Measurements from ENCODE around the gene MOGAT3.

The MOGAT3 gene

GRCh38 chr7:101160910-101161309 is 39.9 kb downstream of the MOGAT3 start:
- DNase-seq (ENCODE audit: low read depth, low spot score): no peak

GRCh38 chr7:101159696-101160674 is 40.9 kb downstream of the MOGAT3 start:
- DNase-seq (ENCODE audit: low read depth, low spot score): no peak

- no peak for DNase-seq (ENCODE audit: low read depth, low spot score)
Observed at GRCh38 chr7:101156866-101157589, 43.8 kb downstream of the MOGAT3 start.

DNA sequence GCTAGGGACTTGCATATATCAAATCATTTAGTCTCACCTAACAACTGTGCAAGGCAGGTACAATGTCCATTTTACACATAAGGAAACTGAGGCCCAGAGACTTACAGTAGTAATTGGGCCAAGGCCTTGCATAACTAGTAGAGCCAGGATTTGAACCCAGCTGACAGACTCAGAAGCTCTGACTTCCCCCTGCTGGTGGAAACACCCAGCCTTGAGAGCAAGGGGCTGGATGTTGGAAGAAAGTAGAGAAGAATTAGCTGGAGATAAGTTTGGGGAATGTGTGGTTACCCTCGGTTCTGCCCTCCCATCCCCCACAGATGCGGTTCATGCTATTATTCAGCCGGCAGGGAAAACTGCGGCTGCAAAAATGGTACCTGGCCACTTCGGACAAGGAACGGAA is 44.6 kb downstream of the MOGAT3 start:
- DNase-seq (ENCODE audit: low read depth, low spot score): no peak

- no peak for DNase-seq (ENCODE audit: low read depth, low spot score)
Observed at GRCh38 chr7:101155303-101155702, 45.5 kb downstream of the MOGAT3 start.

GRCh38 chr7:101154693-101155102 is 46.1 kb downstream of the MOGAT3 start:
- no peak for DNase-seq (ENCODE audit: low read depth, low spot score)

GRCh38 chr7:101153969-101154692 is 46.7 kb downstream of the MOGAT3 start, which contains the start of gene AP1S1:
AP1S1 (plus strand) TSS chr7:101154476; CDS start chr7:101154515, 39 bp downstream.
- DNase-seq (ENCODE audit: low read depth, low spot score): peak; percentile 74

GRCh38 chr7:101151908-101152651 is 48.8 kb downstream of the MOGAT3 start:
- no peak for DNase-seq (ENCODE audit: low read depth, low spot score)
